Smooth muscle cell (in vitro differentiated cells): Measurements from ENCODE around the gene ASB16. TPM values are rescaled to one million over a fixed set of nuclear protein-coding genes. Genes with fewer than 3 reads are reported as not detected.

Source experiments
- DNase-seq: peaks from one replicate; lab custom pipeline; 2025; ENCODE audit not compliant: unreplicated experiment; lab: John Stamatoyannopoulos, UW
- H2AFZ ChIP-seq: fragments of 200-600 bp; sonication (generic); 2 replicates; pipeline ENCODE4 v1.6.0; 2016; ENCODE audit warnings: antibody characterized with exemption, low read depth, mild to moderate bottlenecking
- H3F3A ChIP-seq: fragments of 200-600 bp; sonication (generic); 2 replicates; pipeline ENCODE4 v1.6.0; 2017; ENCODE audit warnings: antibody characterized with exemption, low read depth
- H3K27ac ChIP-seq: fragments of 200-600 bp; sonication (generic); 2 replicates; pipeline ENCODE4 v1.5.1; 2016; ENCODE audit warnings: low read depth, mild to moderate bottlenecking
- H3K27me3 ChIP-seq: fragments of 200-600 bp; sonication (generic); 2 replicates; pipeline ENCODE4 v1.6.1; 2016; ENCODE audit warnings: low read depth, mild to moderate bottlenecking
- H3K36me3 ChIP-seq: fragments of 200-600 bp; sonication (generic); 2 replicates; pipeline ENCODE4 v1.5.1; 2016; ENCODE audit warnings: low read depth
- H3K4me1 ChIP-seq: fragments of 200-600 bp; sonication (generic); 2 replicates; pipeline ENCODE4 v1.5.1; 2016; ENCODE audit warnings: low read depth
- H3K4me2 ChIP-seq: fragments of 200-600 bp; sonication (generic); 2 replicates; pipeline ENCODE4 v1.6.0; 2016; ENCODE audit warnings: mild to moderate bottlenecking
- H3K4me3 ChIP-seq: fragments of 200-600 bp; sonication (generic); 2 replicates; pipeline ENCODE4 v1.5.1; 2016; ENCODE audit warnings: mild to moderate bottlenecking
- H3K79me2 ChIP-seq: fragments of 200-600 bp; sonication (generic); 2 replicates; pipeline ENCODE4 v1.6.0; 2016; ENCODE audit warnings: low read depth, mild to moderate bottlenecking
- H3K9ac ChIP-seq: fragments of 200-600 bp; sonication (generic); 2 replicates; pipeline ENCODE4 v1.6.0; 2016; ENCODE audit warnings: low read depth
- H3K9me3 ChIP-seq: fragments of 200-600 bp; sonication (generic); replicated peaks from 2 replicates; pipeline ENCODE4 v1.5.1; 2016; ENCODE audit warnings: low read depth
- H4K20me1 ChIP-seq: fragments of 200-600 bp; sonication (generic); 2 replicates; pipeline ENCODE4 v1.6.0; 2016; ENCODE audit warnings: low read depth
- WGBS: methylation state at CpG from one replicate; pipeline ENCODE4 v1.1.7; 2016; ENCODE audit warnings: low lambda C conversion rate; 5-methylcytosine and 5-hydroxymethylcytosine counted together
- polyA plus RNA-seq: library from polyadenylated mRNA; unstranded; fragments of >200 nt; fragmentation: Nextera tagmentation; extraction: Ambion mirVana; gene quantifications from 2 replicates; pipeline ENCODE4 v1.2.1, GENCODE V29; 2016
- total RNA-seq: library from RNA; depleted of rRNA; stranded (reverse); fragments of >200 nt; gene quantifications from 2 replicates; pipeline ENCODE4 v1.2.3, GENCODE V29; 2014
- TF ChIP-seq, protein P1 (sequence below): fragments of 200-600 bp; sonication (generic); IDR thresholded peaks from 2 replicates; pipeline ENCODE4 v1.5.1; 2017; ENCODE audit warnings: borderline replicate concordance, mild to moderate bottlenecking, antibody characterized with exemption; ENCODE audit not compliant: insufficient read depth, poor library complexity, severe bottlenecking

Gene ASB16
- total and polyA plus RNA-seq, 2 experiments from 2014 or later: 0.35 TPM; not detected in 1

- H3K4me3 ChIP-seq: peak overlapping the region; percentile 99
- no peaks in the 10 kb centered on the region for H3K27me3 ChIP-seq
- H3K4me2 ChIP-seq: peak overlapping the region; percentile 93
- H3F3A ChIP-seq: peaks cover 6% of the 10 kb centered on the region
- H3K9me3 ChIP-seq: no peaks in the 10 kb centered on the region
- TF ChIP-seq, protein P1, sequence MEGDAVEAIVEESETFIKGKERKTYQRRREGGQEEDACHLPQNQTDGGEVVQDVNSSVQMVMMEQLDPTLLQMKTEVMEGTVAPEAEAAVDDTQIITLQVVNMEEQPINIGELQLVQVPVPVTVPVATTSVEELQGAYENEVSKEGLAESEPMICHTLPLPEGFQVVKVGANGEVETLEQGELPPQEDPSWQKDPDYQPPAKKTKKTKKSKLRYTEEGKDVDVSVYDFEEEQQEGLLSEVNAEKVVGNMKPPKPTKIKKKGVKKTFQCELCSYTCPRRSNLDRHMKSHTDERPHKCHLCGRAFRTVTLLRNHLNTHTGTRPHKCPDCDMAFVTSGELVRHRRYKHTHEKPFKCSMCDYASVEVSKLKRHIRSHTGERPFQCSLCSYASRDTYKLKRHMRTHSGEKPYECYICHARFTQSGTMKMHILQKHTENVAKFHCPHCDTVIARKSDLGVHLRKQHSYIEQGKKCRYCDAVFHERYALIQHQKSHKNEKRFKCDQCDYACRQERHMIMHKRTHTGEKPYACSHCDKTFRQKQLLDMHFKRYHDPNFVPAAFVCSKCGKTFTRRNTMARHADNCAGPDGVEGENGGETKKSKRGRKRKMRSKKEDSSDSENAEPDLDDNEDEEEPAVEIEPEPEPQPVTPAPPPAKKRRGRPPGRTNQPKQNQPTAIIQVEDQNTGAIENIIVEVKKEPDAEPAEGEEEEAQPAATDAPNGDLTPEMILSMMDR: no peak
- peak overlapping the region; percentile 94 for H3K27ac ChIP-seq
- WGBS: 9% methylated on average over 33 of the region's 36 CpGs
- no peak for DNase-seq
- H3K4me1 ChIP-seq: peaks cover 10% of the 10 kb centered on the region
- H2AFZ ChIP-seq: peak overlapping the region; percentile 84
- H4K20me1 ChIP-seq: no peaks in the 10 kb centered on the region
- H3K9ac ChIP-seq: peak overlapping the region; percentile 87
- H3K79me2 ChIP-seq: peaks cover 29% of the 10 kb centered on the region
- H3K36me3 ChIP-seq: no peaks in the 10 kb centered on the region
These were observed 30.1 kb downstream of the ASB16 start for GRCh38 chr17:44200478-44201155.

DNA sequence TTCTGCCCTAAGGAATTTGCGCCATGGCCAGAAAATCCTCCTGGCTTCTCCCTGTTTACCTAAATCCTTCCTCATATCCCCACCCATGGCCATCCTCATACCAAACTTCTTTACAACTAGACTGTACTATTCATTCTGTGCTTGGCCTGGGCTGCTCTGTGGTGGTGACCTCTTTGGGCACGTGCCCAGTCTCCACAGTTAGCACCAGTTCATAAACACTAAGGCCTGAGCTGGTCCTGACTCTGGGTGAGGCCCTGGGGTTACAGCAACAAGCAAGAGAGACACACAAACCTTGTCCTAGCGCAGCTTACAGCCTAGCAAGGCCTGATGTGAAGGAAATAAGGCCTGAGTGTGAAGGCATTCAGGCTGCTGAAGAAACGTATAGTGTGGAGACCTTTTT, 32.3 kb downstream of the ASB16 start:
- 96% methylated on average over 4 of the region's 4 CpGs for WGBS
- no peak overlapping the region for H3K4me3 ChIP-seq
- H3K4me2 ChIP-seq: no peak overlapping the region
- no peak overlapping the region for H3K27ac ChIP-seq
- no peak for DNase-seq
- no peaks in the 10 kb centered on the region for H3K36me3 ChIP-seq
- H3K27me3 ChIP-seq: no peaks in the 10 kb centered on the region
- peaks cover 10% of the 10 kb centered on the region for H3K4me1 ChIP-seq
- no peak overlapping the region for H3K9ac ChIP-seq
- no peak overlapping the region for H2AFZ ChIP-seq
- H4K20me1 ChIP-seq: no peaks in the 10 kb centered on the region
- TF ChIP-seq, protein P1: no peak
- H3K79me2 ChIP-seq: peaks cover 14% of the 10 kb centered on the region
- peaks cover 12% of the 10 kb centered on the region for H3F3A ChIP-seq
- H3K9me3 ChIP-seq: no peaks in the 10 kb centered on the region

- no peak overlapping the region for H3K4me3 ChIP-seq
- no peaks in the 10 kb centered on the region for H3K27me3 ChIP-seq
- 62% methylated on average over 9 of the region's 9 CpGs for WGBS
- H3K79me2 ChIP-seq: peaks cover 3% of the 10 kb centered on the region
- H3K27ac ChIP-seq: no peak overlapping the region
- no peak overlapping the region for H3K4me2 ChIP-seq
- DNase-seq: no peak
- H2AFZ ChIP-seq: no peak overlapping the region
- H3K4me1 ChIP-seq: peaks cover 5% of the 10 kb centered on the region
- no peaks in the 10 kb centered on the region for H3K9me3 ChIP-seq
- no peak overlapping the region for H3K9ac ChIP-seq
- H3K36me3 ChIP-seq: peaks cover 5% of the 10 kb centered on the region
- H4K20me1 ChIP-seq: peaks cover 8% of the 10 kb centered on the region
- peaks cover 17% of the 10 kb centered on the region for H3F3A ChIP-seq
- TF ChIP-seq, protein P1: peak; percentile 70
These were observed 33.4 kb downstream of the ASB16 start for GRCh38 chr17:44203731-44204440.
